Uterus (tissue), 2 donors: ENCODE data around the gene NBAS.

Experiments used
- POLR2A ChIP-seq, 2 donors: fragments of 450-650 bp; IDR thresholded peaks; one replicate each; pipeline ENCODE4 v1.6.1; 2016; ENCODE audit warnings: antibody characterized with exemption in 2 of 2, mild to moderate bottlenecking in 1 of 2, moderate library complexity in 1 of 2
- TF ChIP-seq, protein P1 (sequence below), 4 experiments: fragments of 200-600 bp in 2 of 4; fragments of 450-650 bp in 2 of 4; sonication (generic) in 2 of 4; IDR thresholded peaks; one replicate each; pipeline ENCODE4 v1.5.1; 2016 to 2019; ENCODE audit warnings: antibody characterized with exemption in 4 of 4, mild to moderate bottlenecking in 2 of 4, moderate library complexity in 1 of 4

DNA sequence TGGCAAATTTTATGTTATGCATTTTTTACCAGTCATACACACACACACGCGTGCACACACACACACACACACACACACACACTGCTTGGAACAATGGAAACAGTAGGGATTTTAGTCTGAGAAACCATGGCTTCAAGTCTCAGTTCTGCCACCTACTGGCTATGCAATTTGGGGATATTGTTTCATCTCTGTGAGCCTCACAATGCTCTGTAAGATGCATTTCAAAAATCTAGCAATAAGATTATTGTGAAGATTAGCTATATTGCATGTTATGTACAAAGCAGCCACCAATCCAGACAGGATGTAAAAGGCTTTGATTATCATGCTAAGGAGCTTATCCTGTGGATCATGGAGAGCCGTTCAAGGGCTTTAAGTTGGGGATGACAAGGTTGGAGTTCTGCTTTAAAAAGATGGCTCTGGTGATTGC, 401.4 kb downstream of the NBAS start:
- TF ChIP-seq, protein P1, sequence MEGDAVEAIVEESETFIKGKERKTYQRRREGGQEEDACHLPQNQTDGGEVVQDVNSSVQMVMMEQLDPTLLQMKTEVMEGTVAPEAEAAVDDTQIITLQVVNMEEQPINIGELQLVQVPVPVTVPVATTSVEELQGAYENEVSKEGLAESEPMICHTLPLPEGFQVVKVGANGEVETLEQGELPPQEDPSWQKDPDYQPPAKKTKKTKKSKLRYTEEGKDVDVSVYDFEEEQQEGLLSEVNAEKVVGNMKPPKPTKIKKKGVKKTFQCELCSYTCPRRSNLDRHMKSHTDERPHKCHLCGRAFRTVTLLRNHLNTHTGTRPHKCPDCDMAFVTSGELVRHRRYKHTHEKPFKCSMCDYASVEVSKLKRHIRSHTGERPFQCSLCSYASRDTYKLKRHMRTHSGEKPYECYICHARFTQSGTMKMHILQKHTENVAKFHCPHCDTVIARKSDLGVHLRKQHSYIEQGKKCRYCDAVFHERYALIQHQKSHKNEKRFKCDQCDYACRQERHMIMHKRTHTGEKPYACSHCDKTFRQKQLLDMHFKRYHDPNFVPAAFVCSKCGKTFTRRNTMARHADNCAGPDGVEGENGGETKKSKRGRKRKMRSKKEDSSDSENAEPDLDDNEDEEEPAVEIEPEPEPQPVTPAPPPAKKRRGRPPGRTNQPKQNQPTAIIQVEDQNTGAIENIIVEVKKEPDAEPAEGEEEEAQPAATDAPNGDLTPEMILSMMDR (IDR thresholded peaks at IDR 0.05) = peak in 1 of 4 experiments; percentile 20
- TF ChIP-seq POLR2A (IDR thresholded peaks at IDR 0.05) = no peak
